ENCODE measurements around the gene CDCA8.

DNA sequence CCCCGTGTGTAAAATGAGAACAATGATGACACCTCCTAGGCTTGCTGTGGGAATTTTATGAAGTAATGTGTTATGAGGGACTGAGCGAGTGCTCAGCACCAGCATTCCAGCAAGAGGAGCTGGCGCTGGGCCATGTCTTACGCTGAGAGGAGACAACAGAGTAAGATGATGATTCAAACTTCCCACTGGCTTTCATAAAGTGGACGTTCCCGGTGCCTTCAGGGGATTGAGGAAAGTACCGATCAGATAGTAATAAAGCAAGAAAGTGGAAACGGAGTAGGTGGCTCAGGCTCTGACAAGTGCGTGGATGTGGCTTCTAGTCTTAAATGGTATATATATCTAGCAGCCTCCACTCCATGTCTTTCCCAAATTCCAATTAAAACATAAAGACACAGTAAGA lies 48.8 kb downstream of the CDCA8 start:
- TF ChIP-seq, protein P1, sequence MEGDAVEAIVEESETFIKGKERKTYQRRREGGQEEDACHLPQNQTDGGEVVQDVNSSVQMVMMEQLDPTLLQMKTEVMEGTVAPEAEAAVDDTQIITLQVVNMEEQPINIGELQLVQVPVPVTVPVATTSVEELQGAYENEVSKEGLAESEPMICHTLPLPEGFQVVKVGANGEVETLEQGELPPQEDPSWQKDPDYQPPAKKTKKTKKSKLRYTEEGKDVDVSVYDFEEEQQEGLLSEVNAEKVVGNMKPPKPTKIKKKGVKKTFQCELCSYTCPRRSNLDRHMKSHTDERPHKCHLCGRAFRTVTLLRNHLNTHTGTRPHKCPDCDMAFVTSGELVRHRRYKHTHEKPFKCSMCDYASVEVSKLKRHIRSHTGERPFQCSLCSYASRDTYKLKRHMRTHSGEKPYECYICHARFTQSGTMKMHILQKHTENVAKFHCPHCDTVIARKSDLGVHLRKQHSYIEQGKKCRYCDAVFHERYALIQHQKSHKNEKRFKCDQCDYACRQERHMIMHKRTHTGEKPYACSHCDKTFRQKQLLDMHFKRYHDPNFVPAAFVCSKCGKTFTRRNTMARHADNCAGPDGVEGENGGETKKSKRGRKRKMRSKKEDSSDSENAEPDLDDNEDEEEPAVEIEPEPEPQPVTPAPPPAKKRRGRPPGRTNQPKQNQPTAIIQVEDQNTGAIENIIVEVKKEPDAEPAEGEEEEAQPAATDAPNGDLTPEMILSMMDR (IDR thresholded peaks at IDR 0.05) = no peak
- TF ChIP-seq POLR2A (IDR thresholded peaks at IDR 0.05) = no peak

Measured in right lobe of liver (tissue), 4 donors.